ENCODE results near the gene USH2A. TPM values are rescaled to one million over a fixed set of nuclear protein-coding genes. Genes with fewer than 3 reads are reported as not detected.

The USH2A gene
- polyA plus RNA-seq, 3 donors = not detected

DNA sequence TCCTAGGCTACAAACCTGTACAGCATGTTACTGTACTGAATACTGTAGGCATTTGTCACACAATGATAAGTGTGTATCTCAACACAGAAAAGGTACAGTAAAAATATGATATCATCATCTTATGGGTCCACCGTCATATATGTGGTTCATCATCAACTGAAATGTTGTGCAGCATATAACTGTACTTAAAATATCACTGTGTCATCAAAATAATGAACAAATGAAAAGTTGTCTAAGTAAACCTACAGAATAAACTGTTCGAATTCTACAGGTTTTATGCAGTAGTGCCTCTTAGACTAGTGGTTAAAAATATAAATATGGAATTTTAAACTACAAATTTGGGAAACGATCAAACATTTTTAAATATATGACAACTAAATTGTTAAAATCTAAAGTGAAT lies 527.4 kb downstream of the USH2A start:
- Histone ChIP-seq H3K9me3 (replicated peaks in 1 of 2; ENCODE audit: control insufficient read depth in 1 of 2, insufficient read depth in 1 of 2, low read length in 2 of 2) (no peaks in the 10 kb centered on the region), H3K79me2 (ENCODE audit: insufficient read depth, low read length) (no peaks in the 10 kb centered on the region), H3K27me3 (ENCODE audit: control insufficient read depth in 2 of 2, insufficient read depth in 2 of 2, low read length in 2 of 2) (no peaks in the 10 kb centered on the region), H3K4me2 (replicated peaks; ENCODE audit: extremely low read depth, low read length, poor library complexity, severe bottlenecking) (no peak overlapping the region), H2AFZ (ENCODE audit: insufficient read depth, low read depth, low read length, poor library complexity, severe bottlenecking) (no peak overlapping the region), H3K4me3 (replicated peaks in 1 of 3; ENCODE audit: low read depth in 2 of 3, low read length in 3 of 3) (no peak overlapping the region), H3K27ac (ENCODE audit: low read depth in 1 of 2, low read length in 2 of 2) (no peak overlapping the region), H3K4me1 (ENCODE audit: control insufficient read depth in 1 of 2, insufficient read depth in 2 of 2, low read length in 2 of 2) (no peaks in the 10 kb centered on the region), H4K20me1 (ENCODE audit: insufficient read depth, low read length) (no peaks in the 10 kb centered on the region), H3K36me3 (replicated peaks in 1 of 2; ENCODE audit: control insufficient read depth in 1 of 2, insufficient read depth in 2 of 2, low read length in 2 of 2) (no peaks in the 10 kb centered on the region), H3K9ac (ENCODE audit: insufficient read depth, low read length, poor library complexity, severe bottlenecking) (no peak overlapping the region)
- Mint-ChIP-seq H3K27ac (no peak overlapping the region), H3K4me1 (no peaks in the 10 kb centered on the region), H3K9me3 (peaks cover 0 to 6% (median 0%) of the 10 kb centered on the region in 7 donors), H3K27me3 (ENCODE audit: low read depth in 3 of 3) (no peaks in the 10 kb centered on the region), H3K4me3 (no peak overlapping the region), H3K36me3 (no peaks in the 10 kb centered on the region)
- no CpG with 5 or more reads among the region's 3 CpGs for WGBS (ENCODE audit: insufficient coverage)
- DNase-seq = no peak
- no peak for TF ChIP-seq CTCF (IDR thresholded peaks at IDR 0.05)
- intact Hi-C loops (cut with micrococcal nuclease) = no loop called here

GRCh38 chr1:215895276-215895675 lies 528.0 kb downstream of the USH2A start:
- no peak overlapping the region for H3K4me2 ChIP-seq (replicated peaks; ENCODE audit: extremely low read depth, low read length, poor library complexity, severe bottlenecking)
- no peaks in the 10 kb centered on the region for H3K4me1 ChIP-seq (ENCODE audit: control insufficient read depth in 1 of 2, insufficient read depth in 2 of 2, low read length in 2 of 2)
- H4K20me1 ChIP-seq (ENCODE audit: insufficient read depth, low read length) = no peaks in the 10 kb centered on the region
- no peaks in the 10 kb centered on the region for H3K79me2 ChIP-seq (ENCODE audit: insufficient read depth, low read length)
- H3K27me3 Mint-ChIP-seq (ENCODE audit: low read depth in 3 of 3) = no peaks in the 10 kb centered on the region
- H3K9me3 Mint-ChIP-seq = peaks cover 0 to 5% (median 0%) of the 10 kb centered on the region in 7 donors
- H3K4me3 ChIP-seq (replicated peaks in 1 of 3; ENCODE audit: low read depth in 2 of 3, low read length in 3 of 3) = no peak overlapping the region
- H3K27ac ChIP-seq (ENCODE audit: low read depth in 1 of 2, low read length in 2 of 2) = no peak overlapping the region
- H3K27me3 ChIP-seq (ENCODE audit: control insufficient read depth in 2 of 2, insufficient read depth in 2 of 2, low read length in 2 of 2) = no peaks in the 10 kb centered on the region
- no peak for DNase-seq
- no peak for TF ChIP-seq CTCF (IDR thresholded peaks at IDR 0.05)
- no peaks in the 10 kb centered on the region for H3K36me3 Mint-ChIP-seq
- no peaks in the 10 kb centered on the region for H3K36me3 ChIP-seq (replicated peaks in 1 of 2; ENCODE audit: control insufficient read depth in 1 of 2, insufficient read depth in 2 of 2, low read length in 2 of 2)
- H3K27ac Mint-ChIP-seq = no peak overlapping the region
- no CpG with 5 or more reads among the region's 2 CpGs for WGBS (ENCODE audit: insufficient coverage)
- no peaks in the 10 kb centered on the region for H3K9me3 ChIP-seq (replicated peaks in 1 of 2; ENCODE audit: control insufficient read depth in 1 of 2, insufficient read depth in 1 of 2, low read length in 2 of 2)
- intact Hi-C loops (cut with micrococcal nuclease) = no loop called here
- no peak overlapping the region for H2AFZ ChIP-seq (ENCODE audit: insufficient read depth, low read depth, low read length, poor library complexity, severe bottlenecking)
- no peak overlapping the region for H3K4me3 Mint-ChIP-seq
- no peak overlapping the region for H3K9ac ChIP-seq (ENCODE audit: insufficient read depth, low read length, poor library complexity, severe bottlenecking)
- H3K4me1 Mint-ChIP-seq = no peaks in the 10 kb centered on the region
